ENCODE results near the gene OCA2. TPM values are rescaled to one million over a fixed set of nuclear protein-coding genes. Genes with fewer than 3 reads are reported as not detected.

Gene OCA2
- total and polyA plus RNA-seq, 2 experiments from 2014 or later: not detected

- DNase-seq: no peak
- Histone ChIP-seq H4K20me1 (ENCODE audit: insufficient read depth) (no peaks in the 10 kb centered on the region), H2AFZ (no peak overlapping the region), H3K4me2 (ENCODE audit: unreplicated experiment) (no peak overlapping the region), H3K9me2 (ENCODE audit: insufficient read depth) (no peaks in the 10 kb centered on the region), H3K27ac (no peak overlapping the region), H3K36me3 (ENCODE audit: low read depth) (no peaks in the 10 kb centered on the region), H3F3A (ENCODE audit: insufficient read depth) (no peaks in the 10 kb centered on the region), H3K4me3 (no peak overlapping the region), H3K79me2 (ENCODE audit: insufficient read depth) (no peaks in the 10 kb centered on the region), H3K27me3 (replicated peaks; ENCODE audit: insufficient read depth) (no peaks in the 10 kb centered on the region), H3K4me1 (ENCODE audit: insufficient read depth) (no peaks in the 10 kb centered on the region), H3K9ac (no peak overlapping the region), H3K9me3 (ENCODE audit: low read depth) (no peaks in the 10 kb centered on the region)
- WGBS, 2 experiments (ENCODE audit: low coverage in 1 of 2, low lambda C conversion rate in 2 of 2, missing lambda C conversion rate in 2 of 2): 55 to 69% methylated on average over 6 of the region's 6 CpGs
- TF ChIP-seq EZH2 (IDR thresholded peaks at IDR 0.05; ENCODE audit: insufficient read depth, poor library complexity, severe bottlenecking) (no peak), EZH2phosphoT487 (IDR thresholded peaks at IDR 0.05; ENCODE audit: insufficient read depth, low read depth) (no peak)
- in situ Hi-C loops (cut with MboI): no loop called here
Observed at GRCh38 chr15:27933562-27933961, 165.6 kb downstream of the OCA2 start.

GRCh38 chr15:27932600-27932999 lies 166.5 kb downstream of the OCA2 start:
- H3K27ac ChIP-seq: no peak overlapping the region
- no peak for TF ChIP-seq EZH2phosphoT487 (IDR thresholded peaks at IDR 0.05; ENCODE audit: insufficient read depth, low read depth)
- no peak for TF ChIP-seq EZH2 (IDR thresholded peaks at IDR 0.05; ENCODE audit: insufficient read depth, poor library complexity, severe bottlenecking)

GRCh38 chr15:27928386-27928785 lies 170.7 kb downstream of the OCA2 start:
- Histone ChIP-seq H3K9ac (no peak overlapping the region), H3K36me3 (ENCODE audit: low read depth) (no peaks in the 10 kb centered on the region), H3K4me3 (no peak overlapping the region), H3F3A (ENCODE audit: insufficient read depth) (no peaks in the 10 kb centered on the region), H3K9me2 (ENCODE audit: insufficient read depth) (no peaks in the 10 kb centered on the region), H4K20me1 (ENCODE audit: insufficient read depth) (no peaks in the 10 kb centered on the region), H3K27me3 (replicated peaks; ENCODE audit: insufficient read depth) (no peaks in the 10 kb centered on the region), H3K79me2 (ENCODE audit: insufficient read depth) (no peaks in the 10 kb centered on the region), H3K4me1 (ENCODE audit: insufficient read depth) (no peaks in the 10 kb centered on the region), H3K9me3 (ENCODE audit: low read depth) (no peaks in the 10 kb centered on the region), H2AFZ (no peak overlapping the region), H3K4me2 (ENCODE audit: unreplicated experiment) (no peak overlapping the region), H3K27ac (no peak overlapping the region)
- no peak for DNase-seq
- no peak for TF ChIP-seq EZH2phosphoT487 (IDR thresholded peaks at IDR 0.05; ENCODE audit: insufficient read depth, low read depth)
- no peak for TF ChIP-seq EZH2 (IDR thresholded peaks at IDR 0.05; ENCODE audit: insufficient read depth, poor library complexity, severe bottlenecking)
- WGBS, 2 experiments (ENCODE audit: low coverage in 1 of 2, low lambda C conversion rate in 2 of 2, missing lambda C conversion rate in 2 of 2): 15 to 20% methylated on average over 1 of the region's 1 CpG
- in situ Hi-C loops (cut with MboI): no loop called here

More at GRCh38 chr15:27932600-27932999, 166.5 kb downstream of the OCA2 start:
- H3K79me2 ChIP-seq (ENCODE audit: insufficient read depth): no peaks in the 10 kb centered on the region
- no peak overlapping the region for H3K4me2 ChIP-seq (ENCODE audit: unreplicated experiment)
- no peaks in the 10 kb centered on the region for H3F3A ChIP-seq (ENCODE audit: insufficient read depth)
- in situ Hi-C loops (cut with MboI): no loop called here
- no peaks in the 10 kb centered on the region for H3K4me1 ChIP-seq (ENCODE audit: insufficient read depth)
- no peaks in the 10 kb centered on the region for H3K9me3 ChIP-seq (ENCODE audit: low read depth)
- H3K27me3 ChIP-seq (replicated peaks; ENCODE audit: insufficient read depth): no peaks in the 10 kb centered on the region
- no peak for DNase-seq
- no peaks in the 10 kb centered on the region for H3K9me2 ChIP-seq (ENCODE audit: insufficient read depth)
- no peak overlapping the region for H2AFZ ChIP-seq
- H3K4me3 ChIP-seq: no peak overlapping the region
- no peaks in the 10 kb centered on the region for H4K20me1 ChIP-seq (ENCODE audit: insufficient read depth)
- H3K36me3 ChIP-seq (ENCODE audit: low read depth): no peaks in the 10 kb centered on the region
- H3K9ac ChIP-seq: no peak overlapping the region
- 28 to 32% methylated on average over 3 of the region's 3 CpGs for WGBS, 2 experiments (ENCODE audit: low coverage in 1 of 2, low lambda C conversion rate in 2 of 2, missing lambda C conversion rate in 2 of 2)

GRCh38 chr15:27912283-27912682 lies 186.8 kb downstream of the OCA2 start:
- 41 to 52% methylated on average over 3 of the region's 3 CpGs for WGBS, 2 experiments (ENCODE audit: low coverage in 1 of 2, low lambda C conversion rate in 2 of 2, missing lambda C conversion rate in 2 of 2)
- Histone ChIP-seq H3K4me1 (ENCODE audit: insufficient read depth) (no peaks in the 10 kb centered on the region), H3K27ac (no peak overlapping the region), H3K9ac (no peak overlapping the region), H3K36me3 (ENCODE audit: low read depth) (no peaks in the 10 kb centered on the region), H3K4me3 (no peak overlapping the region), H2AFZ (no peak overlapping the region), H3F3A (ENCODE audit: insufficient read depth) (no peaks in the 10 kb centered on the region), H3K9me2 (ENCODE audit: insufficient read depth) (no peaks in the 10 kb centered on the region), H4K20me1 (ENCODE audit: insufficient read depth) (no peaks in the 10 kb centered on the region), H3K9me3 (ENCODE audit: low read depth) (no peaks in the 10 kb centered on the region), H3K4me2 (ENCODE audit: unreplicated experiment) (no peak overlapping the region), H3K27me3 (replicated peaks; ENCODE audit: insufficient read depth) (no peaks in the 10 kb centered on the region), H3K79me2 (ENCODE audit: insufficient read depth) (no peaks in the 10 kb centered on the region)
- no peak for TF ChIP-seq EZH2phosphoT487 (IDR thresholded peaks at IDR 0.05; ENCODE audit: insufficient read depth, low read depth)
- TF ChIP-seq EZH2 (IDR thresholded peaks at IDR 0.05; ENCODE audit: insufficient read depth, poor library complexity, severe bottlenecking): no peak
- DNase-seq: no peak
- in situ Hi-C loops (cut with MboI): no loop called here

GRCh38 chr15:27906802-27907201 lies 192.3 kb downstream of the OCA2 start:
- Histone ChIP-seq H3K4me2 (ENCODE audit: unreplicated experiment) (no peak overlapping the region), H3K9me3 (ENCODE audit: low read depth) (peaks cover 4% of the 10 kb centered on the region), H3K27ac (no peak overlapping the region), H3F3A (ENCODE audit: insufficient read depth) (no peaks in the 10 kb centered on the region), H3K9me2 (ENCODE audit: insufficient read depth) (no peaks in the 10 kb centered on the region), H3K36me3 (ENCODE audit: low read depth) (no peaks in the 10 kb centered on the region), H3K27me3 (replicated peaks; ENCODE audit: insufficient read depth) (no peaks in the 10 kb centered on the region), H3K4me1 (ENCODE audit: insufficient read depth) (no peaks in the 10 kb centered on the region), H4K20me1 (ENCODE audit: insufficient read depth) (no peaks in the 10 kb centered on the region), H3K4me3 (no peak overlapping the region), H2AFZ (no peak overlapping the region), H3K79me2 (ENCODE audit: insufficient read depth) (no peaks in the 10 kb centered on the region), H3K9ac (no peak overlapping the region)
- DNase-seq: no peak
- TF ChIP-seq EZH2 (IDR thresholded peaks at IDR 0.05; ENCODE audit: insufficient read depth, poor library complexity, severe bottlenecking) (no peak), EZH2phosphoT487 (IDR thresholded peaks at IDR 0.05; ENCODE audit: insufficient read depth, low read depth) (no peak)
- in situ Hi-C loops (cut with MboI): no loop called here
- 3% methylated on average over 4 of the region's 4 CpGs for WGBS, 2 experiments (ENCODE audit: low coverage in 1 of 2, low lambda C conversion rate in 2 of 2, missing lambda C conversion rate in 2 of 2)

Measured in GM23248 (cell line).